ENCODE results near the gene PCSK5. TPM values are rescaled to one million over a fixed set of nuclear protein-coding genes. Genes with fewer than 3 reads are reported as not detected.

Gene PCSK5
- total RNA-seq, 1 experiment from 2014 or later, result 7.5 TPM

DNA sequence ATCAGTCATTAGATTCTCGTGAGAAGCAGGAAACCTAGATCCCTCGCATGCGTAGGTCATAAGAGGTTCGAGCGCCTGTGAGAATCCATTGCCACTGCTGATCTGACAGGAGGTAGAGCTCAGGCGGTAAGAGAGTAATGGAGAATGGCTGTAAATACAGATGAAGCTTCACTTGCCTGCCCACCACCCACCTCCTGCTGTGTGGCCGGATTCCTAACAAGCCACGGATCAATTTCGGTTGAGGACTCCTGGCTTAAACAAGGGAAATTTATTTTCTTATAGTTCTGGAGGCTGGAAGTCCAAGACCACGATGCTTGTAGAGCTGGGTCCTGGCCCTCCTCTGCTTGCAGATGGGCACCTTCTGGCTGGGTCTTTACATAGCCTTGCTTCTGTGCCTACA, 200.4 kb downstream of the PCSK5 start:
- Histone ChIP-seq H3K23me2 (ENCODE audit: insufficient read length, low read depth, low read length, poor library complexity, severe bottlenecking) (no peaks in the 10 kb centered on the region), H3K23ac (ENCODE audit: insufficient read length, low read depth, low read length) (no peak overlapping the region), H3K18ac (ENCODE audit: insufficient read length, low read depth, low read length) (no peak overlapping the region), H2BK5ac (ENCODE audit: insufficient read length, low read length) (no peak overlapping the region), H3K79me2 (ENCODE audit: insufficient read depth, low read length) (no peaks in the 10 kb centered on the region), H3K4me1 (ENCODE audit: insufficient read depth, low read length) (no peaks in the 10 kb centered on the region), H4K91ac (ENCODE audit: insufficient read length, low read depth, low read length) (no peak overlapping the region), H2BK12ac (ENCODE audit: insufficient read length, low read depth, low read length) (no peak overlapping the region), H3K4me2 (ENCODE audit: insufficient read depth, insufficient read length, low read length) (no peak overlapping the region), H2BK15ac (ENCODE audit: low read depth, low read length) (no peak overlapping the region), H3K79me1 (ENCODE audit: insufficient read depth, low read depth, low read length, poor library complexity, severe bottlenecking) (no peaks in the 10 kb centered on the region), H3K56ac (ENCODE audit: insufficient read length, low read depth, low read length) (no peak overlapping the region), H2BK120ac (ENCODE audit: low read depth, low read length, poor library complexity, severe bottlenecking) (no peak overlapping the region), H2AK5ac (ENCODE audit: insufficient read length, low read length) (no peak overlapping the region), H4K8ac (replicated peaks; ENCODE audit: insufficient read length, low read depth, low read length) (no peak overlapping the region), H3K4ac (ENCODE audit: low read depth, low read length) (no peak overlapping the region), H3K27me3 (ENCODE audit: insufficient read depth, low read length) (no peaks in the 10 kb centered on the region), H3K9me3 (ENCODE audit: control insufficient read depth, low read depth, low read length) (no peaks in the 10 kb centered on the region), H3K27ac (ENCODE audit: insufficient read length, low read depth, low read length) (no peak overlapping the region), H4K5ac (ENCODE audit: insufficient read length, low read depth, low read length) (no peak overlapping the region), H3T11ph (ENCODE audit: low read length) (no peak overlapping the region), H2AFZ (ENCODE audit: low read length) (no peak overlapping the region), H4K20me1 (ENCODE audit: control insufficient read depth, insufficient read depth, insufficient read length) (no peaks in the 10 kb centered on the region), H3K9ac (ENCODE audit: extremely low read depth, insufficient read length, low read length) (no peak overlapping the region), H3K14ac (ENCODE audit: insufficient read depth, low read length) (no peak overlapping the region), H2BK20ac (ENCODE audit: low read depth, low read length, poor library complexity, severe bottlenecking) (no peak overlapping the region)
- peaks cover 5 to 7% (median 5%) of the 10 kb centered on the region in 3 experiments for H3K36me3 Mint-ChIP-seq (ENCODE audit: insufficient read depth in 1 of 3, low read depth in 3 of 3)
- no peaks in the 10 kb centered on the region for H3K27me3 Mint-ChIP-seq (ENCODE audit: low read depth)
- DNase-seq, result no peak
- H3K27ac Mint-ChIP-seq, result no peak overlapping the region; a peak in 1 of 7 replicates
- H3K4me3 Mint-ChIP-seq, result no peak overlapping the region
- 0 out of 5 replicates have a peak, but pooled peaks cover 3% of the 10 kb centered on the region in 2 experiments for H3K9me3 Mint-ChIP-seq
- TF ChIP-seq, protein P1, sequence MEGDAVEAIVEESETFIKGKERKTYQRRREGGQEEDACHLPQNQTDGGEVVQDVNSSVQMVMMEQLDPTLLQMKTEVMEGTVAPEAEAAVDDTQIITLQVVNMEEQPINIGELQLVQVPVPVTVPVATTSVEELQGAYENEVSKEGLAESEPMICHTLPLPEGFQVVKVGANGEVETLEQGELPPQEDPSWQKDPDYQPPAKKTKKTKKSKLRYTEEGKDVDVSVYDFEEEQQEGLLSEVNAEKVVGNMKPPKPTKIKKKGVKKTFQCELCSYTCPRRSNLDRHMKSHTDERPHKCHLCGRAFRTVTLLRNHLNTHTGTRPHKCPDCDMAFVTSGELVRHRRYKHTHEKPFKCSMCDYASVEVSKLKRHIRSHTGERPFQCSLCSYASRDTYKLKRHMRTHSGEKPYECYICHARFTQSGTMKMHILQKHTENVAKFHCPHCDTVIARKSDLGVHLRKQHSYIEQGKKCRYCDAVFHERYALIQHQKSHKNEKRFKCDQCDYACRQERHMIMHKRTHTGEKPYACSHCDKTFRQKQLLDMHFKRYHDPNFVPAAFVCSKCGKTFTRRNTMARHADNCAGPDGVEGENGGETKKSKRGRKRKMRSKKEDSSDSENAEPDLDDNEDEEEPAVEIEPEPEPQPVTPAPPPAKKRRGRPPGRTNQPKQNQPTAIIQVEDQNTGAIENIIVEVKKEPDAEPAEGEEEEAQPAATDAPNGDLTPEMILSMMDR (conservative IDR thresholded peaks at IDR 0.05), result no peak
- peaks cover 5 to 10% of the 10 kb centered on the region in 2 experiments for H3K4me1 Mint-ChIP-seq
- WGBS (ENCODE audit: extremely low coverage, insufficient read length, low lambda C conversion rate), result no CpG with 5 or more reads among the region's 10 CpGs

Measured in H9 (cell line).